ENCODE measurements around the gene TEX51. TPM values are rescaled to one million over a fixed set of nuclear protein-coding genes. Genes with fewer than 3 reads are reported as not detected.

TEX51 gene
- total RNA-seq, 1 experiment from 2014 or later: not detected

GRCh38 chr2:126911111-126911796 lies 12.6 kb downstream of the TEX51 start:
- DNase-seq (ENCODE audit: extremely low read depth, low read depth): no peak

- no peak for DNase-seq (ENCODE audit: extremely low read depth, low read depth)
Measured at GRCh38 chr2:126912201-126912600, 13.5 kb downstream of the TEX51 start.

GRCh38 chr2:126913329-126913728 lies 14.6 kb downstream of the TEX51 start:
- DNase-seq (ENCODE audit: extremely low read depth, low read depth): no peak

GRCh38 chr2:126913881-126914615 lies 15.4 kb downstream of the TEX51 start:
- no peak for DNase-seq (ENCODE audit: extremely low read depth, low read depth)

- no peak for DNase-seq (ENCODE audit: extremely low read depth, low read depth)
Measured at GRCh38 chr2:126914811-126915500, 16.3 kb downstream of the TEX51 start.

GRCh38 chr2:126915903-126916302 lies 17.2 kb downstream of the TEX51 start:
- DNase-seq (ENCODE audit: extremely low read depth, low read depth): no peak

GRCh38 chr2:126916744-126917143 lies 18.1 kb downstream of the TEX51 start:
- no peak for DNase-seq (ENCODE audit: extremely low read depth, low read depth)

- no peak for DNase-seq (ENCODE audit: extremely low read depth, low read depth)
Measured at GRCh38 chr2:126921066-126921465, 22.4 kb downstream of the TEX51 start.

GRCh38 chr2:126930970-126931590 lies 32.4 kb downstream of the TEX51 start:
- no peak for DNase-seq (ENCODE audit: extremely low read depth, low read depth)

- no peak for DNase-seq (ENCODE audit: extremely low read depth, low read depth)
Measured at GRCh38 chr2:126932529-126932928, 33.8 kb downstream of the TEX51 start.

- DNase-seq (ENCODE audit: extremely low read depth, low read depth): no peak
Measured at GRCh38 chr2:126932966-126933710, 34.4 kb downstream of the TEX51 start.

- DNase-seq (ENCODE audit: extremely low read depth, low read depth): no peak
Measured at GRCh38 chr2:126933711-126934091, 35.0 kb downstream of the TEX51 start.

- no peak for DNase-seq (ENCODE audit: extremely low read depth, low read depth)
Measured at GRCh38 chr2:126934809-126935208, 36.1 kb downstream of the TEX51 start.

- no peak for DNase-seq (ENCODE audit: extremely low read depth, low read depth)
Measured at GRCh38 chr2:126935774-126936173, 37.1 kb downstream of the TEX51 start.

GRCh38 chr2:126936219-126936723 lies 37.6 kb downstream of the TEX51 start:
- DNase-seq (ENCODE audit: extremely low read depth, low read depth): no peak

GRCh38 chr2:126940331-126940730 lies 41.6 kb downstream of the TEX51 start:
- DNase-seq (ENCODE audit: extremely low read depth, low read depth): no peak

GRCh38 chr2:126942427-126943203 lies 43.9 kb downstream of the TEX51 start:
- DNase-seq (ENCODE audit: extremely low read depth, low read depth): no peak

- no peak for DNase-seq (ENCODE audit: extremely low read depth, low read depth)
Measured at GRCh38 chr2:126943612-126944348, 45.1 kb downstream of the TEX51 start.

- DNase-seq (ENCODE audit: extremely low read depth, low read depth): no peak
Measured at GRCh38 chr2:126945118-126945517, 46.4 kb downstream of the TEX51 start.
